ENCODE results near the gene VPS13C.

Gene VPS13C

GRCh38 chr15:61856295-61856694, 204.0 kb downstream of the VPS13C start:
- no peak for DNase-seq

- DNase-seq: no peak
Observed at GRCh38 chr15:61853195-61853594, 207.1 kb downstream of the VPS13C start.

GRCh38 chr15:61851955-61852354, 208.3 kb downstream of the VPS13C start:
- no peak for DNase-seq

- DNase-seq: no peak
Observed at GRCh38 chr15:61849447-61849846, 210.8 kb downstream of the VPS13C start.

- no peak for DNase-seq
Observed at GRCh38 chr15:61841466-61841865, 218.8 kb downstream of the VPS13C start.

GRCh38 chr15:61840090-61840489, 220.2 kb downstream of the VPS13C start:
- no peak for DNase-seq

- DNase-seq: no peak
Observed at GRCh38 chr15:61839546-61839945, 220.7 kb downstream of the VPS13C start.

- peak; percentile 39 to 63 for DNase-seq
Observed at GRCh38 chr15:61835496-61836106, 224.6 kb downstream of the VPS13C start.

GRCh38 chr15:61835029-61835428, 225.2 kb downstream of the VPS13C start:
- DNase-seq: no peak

- peak; percentile 76 to 78 for DNase-seq
Observed at GRCh38 chr15:61834076-61834697, 226.1 kb downstream of the VPS13C start.

- DNase-seq: no peak
Observed at GRCh38 chr15:61832223-61832622, 228.0 kb downstream of the VPS13C start.

- no peak for DNase-seq
Observed at GRCh38 chr15:61831505-61831921, 228.7 kb downstream of the VPS13C start.

- no peak for DNase-seq
Observed at GRCh38 chr15:61830536-61831330, 229.5 kb downstream of the VPS13C start.

- no peak for DNase-seq
Observed at GRCh38 chr15:61829514-61829889, 230.7 kb downstream of the VPS13C start.

- no peak for DNase-seq
Observed at GRCh38 chr15:61828860-61829513, 231.3 kb downstream of the VPS13C start.

- DNase-seq: no peak
Observed at GRCh38 chr15:61828008-61828407, 232.2 kb downstream of the VPS13C start.

GRCh38 chr15:61827131-61827530, 233.1 kb downstream of the VPS13C start:
- no peak for DNase-seq

- no peak for DNase-seq
Observed at GRCh38 chr15:61824291-61824690, 236.0 kb downstream of the VPS13C start.

- no peak for DNase-seq
Observed at GRCh38 chr15:61822511-61822910, 237.7 kb downstream of the VPS13C start.

GRCh38 chr15:61820951-61821350, 239.3 kb downstream of the VPS13C start:
- DNase-seq: no peak

GRCh38 chr15:61820212-61820611, 240.0 kb downstream of the VPS13C start:
- DNase-seq: no peak

- DNase-seq: no peak
Observed at GRCh38 chr15:61819386-61819785, 240.9 kb downstream of the VPS13C start.

GRCh38 chr15:61818801-61819200, 241.4 kb downstream of the VPS13C start:
- no peak for DNase-seq

- no peak for DNase-seq
Observed at GRCh38 chr15:61816856-61817255, 243.4 kb downstream of the VPS13C start.

All from stimulated activated CD4-positive, alpha-beta T cell treated with anti-CD3 and anti-CD28 coated beads, Interleukin-2, amount 100 ng/mL, for 48 hours (primary cell).